ENCODE results near the gene ACAP1.

DNA sequence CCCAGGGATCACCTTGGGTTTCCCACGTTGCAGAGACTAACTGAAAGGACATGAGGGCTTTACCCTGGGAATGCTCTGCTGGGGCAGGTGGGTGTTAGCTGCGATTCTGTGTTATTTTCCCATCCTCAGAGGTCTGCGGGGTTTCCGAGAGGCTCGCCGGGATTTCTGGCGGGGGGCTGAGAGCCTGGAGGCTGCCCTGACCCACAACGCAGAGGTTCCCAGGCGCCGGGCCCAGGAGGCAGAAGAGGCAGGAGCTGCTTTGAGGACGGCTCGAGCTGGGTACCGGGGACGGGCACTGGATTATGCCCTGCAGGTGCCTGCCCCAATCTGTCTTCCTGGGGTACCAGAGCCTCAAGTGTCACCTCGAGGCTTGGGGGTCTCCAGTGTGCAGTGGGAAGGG, 6.9 kb downstream of the ACAP1 start:
- TF ChIP-seq, protein P1, sequence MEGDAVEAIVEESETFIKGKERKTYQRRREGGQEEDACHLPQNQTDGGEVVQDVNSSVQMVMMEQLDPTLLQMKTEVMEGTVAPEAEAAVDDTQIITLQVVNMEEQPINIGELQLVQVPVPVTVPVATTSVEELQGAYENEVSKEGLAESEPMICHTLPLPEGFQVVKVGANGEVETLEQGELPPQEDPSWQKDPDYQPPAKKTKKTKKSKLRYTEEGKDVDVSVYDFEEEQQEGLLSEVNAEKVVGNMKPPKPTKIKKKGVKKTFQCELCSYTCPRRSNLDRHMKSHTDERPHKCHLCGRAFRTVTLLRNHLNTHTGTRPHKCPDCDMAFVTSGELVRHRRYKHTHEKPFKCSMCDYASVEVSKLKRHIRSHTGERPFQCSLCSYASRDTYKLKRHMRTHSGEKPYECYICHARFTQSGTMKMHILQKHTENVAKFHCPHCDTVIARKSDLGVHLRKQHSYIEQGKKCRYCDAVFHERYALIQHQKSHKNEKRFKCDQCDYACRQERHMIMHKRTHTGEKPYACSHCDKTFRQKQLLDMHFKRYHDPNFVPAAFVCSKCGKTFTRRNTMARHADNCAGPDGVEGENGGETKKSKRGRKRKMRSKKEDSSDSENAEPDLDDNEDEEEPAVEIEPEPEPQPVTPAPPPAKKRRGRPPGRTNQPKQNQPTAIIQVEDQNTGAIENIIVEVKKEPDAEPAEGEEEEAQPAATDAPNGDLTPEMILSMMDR (IDR thresholded peaks at IDR 0.05) = no peak
- no peak for TF ChIP-seq POLR2A (IDR thresholded peaks at IDR 0.05)
- no peak for TF ChIP-seq EP300 (IDR thresholded peaks at IDR 0.05)

Data from stomach (tissue), 4 donors.